HFF-Myc (cell line): ENCODE results near the gene ECHDC1.

Source experiments
- DNase-seq: peaks from one replicate; pipeline ENCODE4 v3.0.0-alpha.2; 2011; ENCODE audit warnings: low read depth; ENCODE audit errors: extremely low read depth
- H3K4me3 ChIP-seq: replicated peaks from 2 replicates; pipeline ENCODE4 v1.5.1; 2011; ENCODE audit warnings: low read depth, mild to moderate bottlenecking, control low read depth, low read length
- CTCF ChIP-seq: IDR thresholded peaks from 2 replicates; pipeline ENCODE4 v1.5.1; 2012; ENCODE audit warnings: mild to moderate bottlenecking, low read depth, low read length, control low read depth; ENCODE audit errors: missing control alignments

The ECHDC1 gene

GRCh38 chr6:127319686-127320085 lies 23.7 kb downstream of the ECHDC1 start:
- no peak for TF ChIP-seq CTCF
- H3K4me3 ChIP-seq, result no peak overlapping the region
- DNase-seq, result no peak

- TF ChIP-seq CTCF, result no peak
- no peak for DNase-seq
- no peak overlapping the region for H3K4me3 ChIP-seq
These were observed 25.9 kb downstream of the ECHDC1 start for GRCh38 chr6:127317388-127318128.

GRCh38 chr6:127305741-127306140 lies 37.7 kb downstream of the ECHDC1 start:
- H3K4me3 ChIP-seq, result no peak overlapping the region
- TF ChIP-seq CTCF, result no peak
- no peak for DNase-seq

- no peak overlapping the region for H3K4me3 ChIP-seq
These were observed 39.5 kb downstream of the ECHDC1 start for GRCh38 chr6:127303917-127304316.

DNA sequence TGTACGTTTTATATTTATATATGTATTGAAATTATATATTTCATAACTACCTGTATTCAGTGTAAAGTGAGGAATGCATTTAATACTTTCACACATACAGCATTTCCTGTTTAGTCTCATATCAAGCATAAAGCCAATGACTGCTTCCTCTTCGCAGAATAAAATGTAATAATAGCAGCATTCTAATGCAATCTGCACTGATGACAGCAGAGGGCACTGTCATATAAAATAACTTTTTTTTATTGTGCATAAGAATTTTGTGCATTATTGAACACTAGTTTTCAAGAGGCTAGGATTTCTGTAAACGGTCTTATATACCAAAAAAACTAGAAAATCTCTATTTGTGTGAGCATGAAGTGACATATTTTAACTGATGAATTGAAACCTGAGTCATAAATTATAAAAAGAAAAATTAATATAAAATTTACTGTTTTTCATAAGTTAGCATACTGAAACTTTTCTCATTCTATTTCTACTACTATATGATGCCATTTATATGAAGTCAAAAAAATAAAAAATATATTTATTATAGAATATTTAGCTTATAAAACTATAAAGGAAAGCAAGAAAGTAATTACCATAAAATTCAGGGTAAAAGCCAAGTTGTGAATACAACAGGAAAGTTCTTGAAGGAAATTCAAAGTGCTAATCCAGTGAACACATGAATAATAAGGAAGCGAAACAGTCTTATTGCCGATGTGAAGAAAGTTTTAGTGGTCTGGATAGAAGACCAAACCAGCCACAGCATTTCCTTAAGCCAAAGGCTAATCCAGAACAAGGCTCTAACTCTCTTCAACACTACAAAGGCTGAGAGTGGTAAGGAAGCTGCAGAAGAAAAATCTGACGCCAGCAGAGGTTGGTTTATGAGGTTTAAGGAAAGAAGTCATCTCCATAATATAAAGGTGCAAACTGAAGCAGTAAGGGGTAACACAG lies 40.4 kb downstream of the ECHDC1 start:
- no peak overlapping the region for H3K4me3 ChIP-seq
- peak; percentile 15 for DNase-seq
- TF ChIP-seq CTCF, result peak; percentile 44

More at GRCh38 chr6:127303917-127304316, 39.5 kb downstream of the ECHDC1 start:
- DNase-seq, result no peak
- TF ChIP-seq CTCF, result no peak

- no peak for TF ChIP-seq CTCF
- H3K4me3 ChIP-seq, result no peak overlapping the region
- DNase-seq, result no peak
These were observed 42.2 kb downstream of the ECHDC1 start for GRCh38 chr6:127301199-127301700.
